HFF-Myc (cell line): ENCODE results near the gene SEMA5A.

Experiments
- DNase-seq: peaks from one replicate; pipeline ENCODE4 v3.0.0-alpha.2; 2011; ENCODE audit warnings: low read depth; ENCODE audit errors: extremely low read depth
- H3K4me3 ChIP-seq: replicated peaks from 2 replicates; pipeline ENCODE4 v1.5.1; 2011; ENCODE audit warnings: low read depth, mild to moderate bottlenecking, control low read depth, low read length
- CTCF ChIP-seq: IDR thresholded peaks from 2 replicates; pipeline ENCODE4 v1.5.1; 2012; ENCODE audit warnings: mild to moderate bottlenecking, low read depth, low read length, control low read depth; ENCODE audit errors: missing control alignments

The SEMA5A gene

GRCh38 chr5:9201011-9201410 is 344.9 kb downstream of the SEMA5A start:
- TF ChIP-seq CTCF: no peak
- H3K4me3 ChIP-seq: no peak overlapping the region
- DNase-seq: no peak

GRCh38 chr5:9198394-9198793 is 347.5 kb downstream of the SEMA5A start:
- TF ChIP-seq CTCF: no peak
- DNase-seq: no peak
- H3K4me3 ChIP-seq: no peak overlapping the region

- TF ChIP-seq CTCF: no peak
- H3K4me3 ChIP-seq: no peak overlapping the region
- no peak for DNase-seq
Observed at GRCh38 chr5:9197881-9198260, 348.0 kb downstream of the SEMA5A start.

- no peak overlapping the region for H3K4me3 ChIP-seq
- TF ChIP-seq CTCF: no peak
- DNase-seq: no peak
Observed at GRCh38 chr5:9196403-9197227, 349.3 kb downstream of the SEMA5A start.

- no peak overlapping the region for H3K4me3 ChIP-seq
- TF ChIP-seq CTCF: no peak
- no peak for DNase-seq
Observed at GRCh38 chr5:9194509-9194908, 351.4 kb downstream of the SEMA5A start.

- no peak for TF ChIP-seq CTCF
Observed at GRCh38 chr5:9192266-9192665, 353.6 kb downstream of the SEMA5A start.

GRCh38 chr5:9189681-9190080 is 356.2 kb downstream of the SEMA5A start:
- no peak overlapping the region for H3K4me3 ChIP-seq
- no peak for TF ChIP-seq CTCF
- DNase-seq: no peak

More at GRCh38 chr5:9192266-9192665, 353.6 kb downstream of the SEMA5A start:
- no peak for DNase-seq
- no peak overlapping the region for H3K4me3 ChIP-seq
